GM10266 (cell line): ENCODE results near the gene CFAP47.

ENCODE experiments used
- DNase-seq: peaks from one replicate; pipeline ENCODE4 v3.0.0; 2012; ENCODE audit errors: extremely low spot score
- TF ChIP-seq, protein P1 (sequence below): IDR thresholded peaks from 2 replicates; pipeline ENCODE4 v1.5.1; 2012; ENCODE audit warnings: mild to moderate bottlenecking, low read depth; ENCODE audit not compliant: control insufficient read depth, insufficient read depth; ENCODE audit errors: missing control alignments

CFAP47 gene

DNA sequence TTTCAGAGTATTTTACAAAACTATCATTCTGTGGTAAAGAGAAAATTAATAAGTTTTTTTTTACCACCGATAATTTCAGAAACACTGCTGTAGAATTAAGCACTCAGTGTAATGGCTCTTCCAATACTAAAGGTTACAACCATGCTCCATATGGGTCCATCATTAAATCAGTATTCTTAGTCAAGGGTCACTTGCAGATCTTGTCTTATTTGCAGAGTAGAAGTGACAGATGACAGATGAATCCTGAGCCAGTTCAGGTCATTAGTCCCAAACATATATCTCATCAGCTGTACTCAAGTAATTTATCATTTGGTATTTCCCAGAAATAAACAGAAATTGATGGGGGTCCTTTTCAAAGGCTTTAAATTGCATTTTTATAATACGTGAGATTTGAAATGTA lies 182.9 kb downstream of the CFAP47 start:
- TF ChIP-seq, protein P1, sequence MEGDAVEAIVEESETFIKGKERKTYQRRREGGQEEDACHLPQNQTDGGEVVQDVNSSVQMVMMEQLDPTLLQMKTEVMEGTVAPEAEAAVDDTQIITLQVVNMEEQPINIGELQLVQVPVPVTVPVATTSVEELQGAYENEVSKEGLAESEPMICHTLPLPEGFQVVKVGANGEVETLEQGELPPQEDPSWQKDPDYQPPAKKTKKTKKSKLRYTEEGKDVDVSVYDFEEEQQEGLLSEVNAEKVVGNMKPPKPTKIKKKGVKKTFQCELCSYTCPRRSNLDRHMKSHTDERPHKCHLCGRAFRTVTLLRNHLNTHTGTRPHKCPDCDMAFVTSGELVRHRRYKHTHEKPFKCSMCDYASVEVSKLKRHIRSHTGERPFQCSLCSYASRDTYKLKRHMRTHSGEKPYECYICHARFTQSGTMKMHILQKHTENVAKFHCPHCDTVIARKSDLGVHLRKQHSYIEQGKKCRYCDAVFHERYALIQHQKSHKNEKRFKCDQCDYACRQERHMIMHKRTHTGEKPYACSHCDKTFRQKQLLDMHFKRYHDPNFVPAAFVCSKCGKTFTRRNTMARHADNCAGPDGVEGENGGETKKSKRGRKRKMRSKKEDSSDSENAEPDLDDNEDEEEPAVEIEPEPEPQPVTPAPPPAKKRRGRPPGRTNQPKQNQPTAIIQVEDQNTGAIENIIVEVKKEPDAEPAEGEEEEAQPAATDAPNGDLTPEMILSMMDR = no peak
- DNase-seq = no peak

DNA sequence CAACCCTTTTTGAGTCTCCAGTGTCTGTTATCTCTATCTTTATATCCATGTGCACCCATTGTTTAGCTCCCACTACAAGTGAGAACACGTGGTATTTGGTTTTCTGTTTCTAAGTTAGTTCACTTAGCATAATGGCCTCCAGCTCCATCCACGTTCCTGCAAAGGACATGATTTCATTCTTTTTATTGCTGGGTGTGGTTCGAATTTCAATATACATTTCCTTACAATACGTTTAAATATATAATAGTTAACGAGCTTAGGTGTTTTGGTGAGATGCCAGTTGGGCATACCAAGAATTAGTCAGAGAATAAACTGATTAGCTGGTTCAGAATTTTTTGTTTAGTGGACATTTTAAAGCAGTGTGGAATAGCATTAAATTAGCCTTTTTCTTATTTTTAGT lies 196.7 kb downstream of the CFAP47 start:
- no peak for DNase-seq
- TF ChIP-seq, protein P1 = no peak

DNA sequence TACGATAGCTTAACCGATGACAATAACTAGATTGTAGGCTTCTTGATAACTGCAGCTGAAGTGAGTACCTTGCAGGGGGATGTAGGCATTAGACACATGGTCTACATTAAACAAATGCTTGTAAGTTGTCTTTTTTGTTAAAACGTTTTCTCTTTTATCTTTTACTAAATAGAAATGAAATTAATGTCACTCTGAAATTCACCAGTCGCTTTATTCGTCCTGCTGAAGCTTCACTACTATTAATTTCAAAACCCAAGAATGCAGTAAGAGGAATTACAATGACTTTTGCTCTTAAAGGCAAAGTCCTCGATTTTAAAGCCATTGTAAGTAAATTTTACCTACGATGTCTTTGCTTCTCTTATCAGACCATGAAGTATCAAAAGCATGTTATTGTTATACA lies 239.7 kb downstream of the CFAP47 start:
- DNase-seq = no peak
- TF ChIP-seq, protein P1 = no peak

DNA sequence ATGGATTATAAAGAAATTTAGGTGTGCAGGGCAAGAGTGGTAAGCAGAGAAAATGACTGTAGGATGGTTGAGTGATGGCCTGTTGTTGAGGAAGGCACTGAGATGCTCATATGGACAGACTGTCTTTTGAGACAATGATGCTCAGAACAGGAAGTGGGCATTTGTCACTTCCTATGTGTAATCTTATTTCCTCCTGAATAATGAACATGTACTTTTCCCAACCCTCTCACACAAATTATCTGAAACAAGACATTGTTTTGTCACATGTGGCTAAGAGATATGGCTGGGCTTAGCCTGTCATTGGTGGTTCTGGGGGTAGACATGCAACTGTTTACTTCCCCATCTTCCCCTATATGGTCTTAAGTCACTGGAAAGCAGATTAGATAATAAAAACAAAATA lies 240.5 kb downstream of the CFAP47 start:
- TF ChIP-seq, protein P1 = no peak
- no peak for DNase-seq

DNA sequence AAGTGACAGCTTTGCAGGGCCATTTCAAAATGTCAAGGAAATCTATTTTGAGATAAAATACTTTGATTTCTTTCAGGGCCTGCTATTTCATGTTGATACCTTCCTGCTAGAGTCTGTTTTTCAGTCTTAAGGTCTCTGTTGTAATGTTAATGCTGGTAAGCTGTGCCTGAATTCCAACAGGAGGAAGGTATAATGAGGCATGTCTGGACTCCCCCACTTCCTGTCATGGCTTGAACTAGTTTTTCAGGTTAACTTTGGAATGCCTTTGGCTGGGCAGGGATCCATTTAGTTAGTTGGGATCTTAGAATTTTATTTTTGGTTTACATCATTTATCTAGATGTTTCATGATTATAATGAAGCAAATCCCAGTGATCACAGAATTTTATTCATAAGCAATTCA lies 279.0 kb downstream of the CFAP47 start:
- TF ChIP-seq, protein P1 = no peak
- DNase-seq = no peak

DNA sequence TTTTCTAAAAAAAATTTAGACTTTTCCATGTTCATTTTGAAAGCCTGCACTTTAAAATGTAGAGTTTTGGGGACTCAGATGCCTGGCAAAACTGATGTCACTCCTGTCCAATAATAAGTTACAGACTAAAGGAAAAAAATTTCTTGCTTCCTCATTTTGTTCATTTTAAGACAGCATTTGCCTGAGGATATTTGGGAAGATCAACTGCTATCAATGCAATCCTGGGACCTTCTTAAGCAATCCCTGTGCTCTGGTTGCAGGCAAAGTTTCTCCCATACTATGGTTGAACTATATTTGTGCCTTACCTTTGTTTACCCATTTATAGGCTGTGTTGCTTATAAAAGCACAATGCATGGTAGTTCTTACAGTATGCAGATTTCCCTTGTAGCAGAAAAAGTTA lies 280.4 kb downstream of the CFAP47 start:
- TF ChIP-seq, protein P1 = no peak
- DNase-seq = no peak

DNA sequence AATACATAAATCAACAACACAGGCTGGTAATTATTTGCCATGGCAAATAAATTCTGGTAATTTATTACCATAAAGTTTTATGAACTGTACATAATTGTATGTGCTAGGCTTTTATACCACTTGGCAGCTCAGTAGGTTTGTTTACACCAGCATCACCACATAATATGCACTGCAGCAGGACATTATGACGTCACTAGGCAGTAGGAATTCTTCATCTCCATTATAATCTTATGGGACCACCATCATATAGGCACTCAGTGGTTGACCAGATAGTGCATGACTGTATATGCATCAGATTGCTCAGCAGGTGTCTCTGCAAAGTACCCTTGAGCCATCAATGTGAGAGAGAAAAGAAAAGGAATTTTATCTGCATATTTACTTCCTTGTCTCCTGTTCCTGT lies 295.4 kb downstream of the CFAP47 start:
- TF ChIP-seq, protein P1 = no peak
- DNase-seq = no peak
